22Rv1 (cell line): ENCODE results near the gene SVIP.
A peak's percentile ranks its signal among the peaks of the same experiment; 100 is the strongest.

Experiments used
- CTCF ChIP-seq: fragments of 450-650 bp; IDR thresholded peaks from 2 replicates; pipeline ENCODE4 v1.5.1; 2017; ENCODE audit warnings: mild to moderate bottlenecking
- ZFX ChIP-seq: fragments of 450-650 bp; IDR thresholded peaks from 2 replicates; pipeline ENCODE4 v1.6.1; 2017; ENCODE audit warnings: antibody characterized with exemption, borderline replicate concordance

- TF ChIP-seq CTCF (peak; percentile 48), ZFX (no peak)
Observed at GRCh38 chr11:22830082-22830414, 447 bp upstream of the SVIP start.
